HepG2 (cell line): ENCODE measurements around the gene GON7. TPM values are rescaled to one million over a fixed set of nuclear protein-coding genes. Genes with fewer than 3 reads are reported as not detected.

Source experiments
- ATAC-seq: fragments of 200-7000 bp; cut with Tn5 transposase; 3 replicates; pipeline ENCODE4 v1.9.1; 2020; ENCODE audit warnings: mild to moderate bottlenecking, moderate library complexity
- BruUV-seq: library from RNA; stranded (reverse); fragments of 400-500 nt; replicated peaks from 2 replicates; lab custom pipeline; 2021; lab: Mats Ljungman, UMichigan
- CTCF ChIA-PET: fragments of 300-600 bp; formaldehyde crosslinking; extraction: SDS; loops from one replicate; lab custom pipeline; 2021; ENCODE audit warnings: low total read pairs, inconsistent platforms, low intra/inter-chr PET ratio; lab: Yijun Ruan, JAX
- POLR2A ChIA-PET: fragments of 350-600 bp; sonication (Branson Sonifier 250); formaldehyde crosslinking; loops from one replicate; lab custom pipeline; 2020; ENCODE audit warnings: antibody characterized with exemption, inconsistent platforms; lab: Yijun Ruan, JAX
- DNase-seq: peaks from one replicate; pipeline ENCODE4 v3.0.0-alpha.2; 2015; ENCODE audit warnings: low spot score
- FAIRE-seq: peaks from 3 replicates; lab custom pipeline; 2011; peaks lifted over from hg19 to GRCh38; lab: Jason Lieb, UNC
- H2AFZ ChIP-seq: one replicate; pipeline ENCODE4 v1.6.1; 2011; ENCODE audit warnings: low read length, inconsistent platforms
- H3K27ac ChIP-seq: fragments of 300-600 bp; 3 replicates; pipeline ENCODE4 v1.8.0; 2011; ENCODE audit warnings: mixed run types, mild to moderate bottlenecking, mixed read lengths, low read length, inconsistent platforms; ENCODE audit not compliant: insufficient read depth; ENCODE audit errors: extremely low read length
- H3K27me3 ChIP-seq, 2 experiments: fragments of 200-600 bp in 1 of 2; 2 replicates in 1 of 2; 3 replicates in 1 of 2; pipeline versions ENCODE4 v1.6.0 to v1.8.0; 2011; ENCODE audit warnings: low read length in 2 of 2, mild to moderate bottlenecking in 2 of 2, moderate library complexity in 2 of 2, inconsistent platforms in 1 of 2; ENCODE audit not compliant: insufficient read depth in 2 of 2, control insufficient read depth in 1 of 2
- H3K36me3 ChIP-seq, 2 experiments: fragments of 200-600 bp in 1 of 2; replicated peaks in 1 of 2; 2 replicates in 1 of 2; 3 replicates in 1 of 2; pipeline versions ENCODE4 v1.5.1 to v1.8.0; 2011; ENCODE audit warnings: low read length in 2 of 2, inconsistent platforms in 1 of 2; ENCODE audit not compliant: insufficient read depth in 2 of 2, control insufficient read depth in 1 of 2
- H3K4me1 ChIP-seq: 2 replicates; pipeline ENCODE4 v1.5.1; 2012; ENCODE audit warnings: low read length, inconsistent platforms; ENCODE audit not compliant: insufficient read depth
- H3K4me2 ChIP-seq: 2 replicates; pipeline ENCODE4 v1.6.0; 2011; ENCODE audit warnings: low read depth, low read length, inconsistent platforms
- H3K4me3 ChIP-seq, 3 experiments: fragments of 200-600 bp in 1 of 3; sonication (generic), shearing (Covaris generic) in 1 of 3; replicated peaks in 1 of 3; 2 replicates each; pipeline ENCODE4 v1.5.1; 2011 to 2016; ENCODE audit warnings: low read length in 3 of 3, inconsistent platforms in 2 of 3, low read depth in 2 of 3, mild to moderate bottlenecking in 2 of 3, control low read depth in 1 of 3, mixed read lengths in 1 of 3; ENCODE audit not compliant: insufficient read depth in 1 of 3
- H3K79me2 ChIP-seq: one replicate; pipeline ENCODE4 v1.6.1; 2011; ENCODE audit warnings: low read length, inconsistent platforms; ENCODE audit not compliant: insufficient read depth
- H3K9ac ChIP-seq: 2 replicates; pipeline ENCODE4 v1.6.0; 2011; ENCODE audit warnings: mild to moderate bottlenecking, low read depth, low read length, inconsistent platforms; ENCODE audit not compliant: insufficient read depth
- H3K9me3 ChIP-seq: 2 replicates; pipeline ENCODE4 v1.5.1; 2012; ENCODE audit warnings: mild to moderate bottlenecking, low read length
- H4K20me1 ChIP-seq: 2 replicates; pipeline ENCODE4 v1.6.0; 2011; ENCODE audit warnings: inconsistent platforms, mild to moderate bottlenecking, low read length, moderate library complexity; ENCODE audit not compliant: insufficient read depth
- ASH2L ChIP-seq: fragments of 300-600, 200-600 bp; sonication (generic); IDR thresholded peaks from 2 replicates; pipeline ENCODE4 v1.7.0; 2017; ENCODE audit warnings: low read depth, mild to moderate bottlenecking, moderate library complexity, mixed read lengths, low read length; ENCODE audit not compliant: insufficient read length
- CBX1 ChIP-seq: IDR thresholded peaks from one replicate; pipeline ENCODE4 v1.6.1; 2016; ENCODE audit warnings: antibody characterized with exemption, low read depth
- CBX2 ChIP-seq, 2 experiments: fragments of 200-600 bp in 1 of 2; sonication (generic); formaldehyde crosslinking in 1 of 2; IDR thresholded peaks; 2 replicates each; pipeline versions ENCODE4 v1.7.0 to v1.8.1; 2018 to 2022; ENCODE audit warnings: low read depth in 2 of 2, low read length in 1 of 2, mild to moderate bottlenecking in 1 of 2, missing genetic modification reagents in 1 of 2
- HNRNPH1 ChIP-seq: fragments of 200-400 bp; formaldehyde crosslinking; optimal IDR thresholded peaks from 2 replicates; pipeline ENCODE3; 2017; ENCODE audit warnings: mild to moderate bottlenecking, low read depth, low read length
- MEIS2 ChIP-seq: sonication (generic); formaldehyde crosslinking; IDR thresholded peaks from 2 replicates; pipeline ENCODE4 v1.9.0; 2021; ENCODE audit warnings: mild to moderate bottlenecking, missing genetic modification reagents
- RFXANK ChIP-seq: IDR thresholded peaks from 2 replicates; pipeline ENCODE4 v1.6.1; 2016
- ZNF17 ChIP-seq: sonication (generic); formaldehyde crosslinking; IDR thresholded peaks from 2 replicates; pipeline ENCODE4 v1.5.0; 2020; ENCODE audit warnings: mild to moderate bottlenecking, missing genetic modification reagents
- ZNF30 ChIP-seq: sonication (generic); formaldehyde crosslinking; IDR thresholded peaks from 2 replicates; pipeline ENCODE4 v1.5.0; 2020; ENCODE audit warnings: mild to moderate bottlenecking, missing genetic modification reagents
- ZNF329 ChIP-seq: sonication (generic); formaldehyde crosslinking; IDR thresholded peaks from 2 replicates; pipeline ENCODE4 v1.9.0; 2021; ENCODE audit warnings: low read depth, mild to moderate bottlenecking, missing genetic modification reagents
- ZNF432 ChIP-seq: sonication (generic); formaldehyde crosslinking; IDR thresholded peaks from 2 replicates; pipeline ENCODE4 v1.5.0; 2020; ENCODE audit warnings: missing genetic modification reagents, mild to moderate bottlenecking, borderline replicate concordance
- ZNF543 ChIP-seq: sonication (generic); formaldehyde crosslinking; IDR thresholded peaks from 2 replicates; pipeline ENCODE4 v1.4.0; 2020; ENCODE audit warnings: mild to moderate bottlenecking, missing genetic modification reagents
- ZNF670 ChIP-seq: sonication (generic); formaldehyde crosslinking; IDR thresholded peaks from 2 replicates; pipeline ENCODE4 v1.8.0; 2022; ENCODE audit warnings: mild to moderate bottlenecking, missing genetic modification reagents, borderline replicate concordance
- WGBS: methylation state at CpG from one replicate; pipeline ENCODE4 v1.1.6; 2017; ENCODE audit warnings: low lambda C conversion rate; 5-methylcytosine and 5-hydroxymethylcytosine counted together
- in situ Hi-C: cut with HindIII; loops from 2 replicates; pipeline ENCODE4 v1.10.0; 2017; ENCODE audit warnings: low pct_unique_long_range_greater_than_20kb; ENCODE audit not compliant: extremely low pct_ligation_motif_present
- intact Hi-C: fragments of 100-400 bp; cut with micrococcal nuclease; formaldehyde crosslinking; loops from one replicate; pipeline ENCODE4 v1.10.0; 2022; ENCODE audit not compliant: unreplicated experiment
- polyA plus RNA-seq, 8 experiments: library from polyadenylated mRNA; depleted of rRNA in 3 of 8; stranded (reverse) in 7 of 8; unstranded in 1 of 8; fragments of >200 nt; fragmentation: Illumina TruSeq in 4 of 8; extraction: Trizol in 4 of 8; gene quantifications; 2 replicates each; pipeline versions ENCODE4 v1.2.1 to v1.2.3, GENCODE V29; 2011 to 2016; ENCODE audit warnings: low read depth in 4 of 8, missing spikeins in 1 of 8, mixed read lengths in 1 of 8; ENCODE audit not compliant: insufficient read depth in 1 of 8
- total RNA-seq, 5 experiments: library from RNA; depleted of rRNA; stranded (reverse); fragments of >200 nt; fragmentation: Illumina TruSeq; extraction: Trizol; gene quantifications; 2 replicates each; pipeline ENCODE4 v1.2.3, GENCODE V29; 2016; ENCODE audit warnings: low read depth in 1 of 5
- TF ChIP-seq, protein P1 (sequence below): sonication (generic); formaldehyde crosslinking; IDR thresholded peaks from 2 replicates; pipeline ENCODE4 v1.4.0; 2020; ENCODE audit warnings: missing genetic modification reagents, borderline replicate concordance
- TF ChIP-seq, protein P2 (sequence below): sonication (generic); formaldehyde crosslinking; IDR thresholded peaks from 2 replicates; pipeline ENCODE4 v1.5.0; 2020; ENCODE audit warnings: mild to moderate bottlenecking, missing genetic modification reagents
- TF ChIP-seq, protein P3 (sequence below): sonication (generic); formaldehyde crosslinking; IDR thresholded peaks from 2 replicates; pipeline ENCODE4 v1.5.0; 2020; ENCODE audit warnings: mild to moderate bottlenecking, missing genetic modification reagents, borderline replicate concordance

The GON7 gene
- total and polyA plus RNA-seq, 2 of the 13 experiments (the other 11 are each of a cell fraction or from before 2014, with no cell fraction given): 11.9 to 28.0 TPM

DNA sequence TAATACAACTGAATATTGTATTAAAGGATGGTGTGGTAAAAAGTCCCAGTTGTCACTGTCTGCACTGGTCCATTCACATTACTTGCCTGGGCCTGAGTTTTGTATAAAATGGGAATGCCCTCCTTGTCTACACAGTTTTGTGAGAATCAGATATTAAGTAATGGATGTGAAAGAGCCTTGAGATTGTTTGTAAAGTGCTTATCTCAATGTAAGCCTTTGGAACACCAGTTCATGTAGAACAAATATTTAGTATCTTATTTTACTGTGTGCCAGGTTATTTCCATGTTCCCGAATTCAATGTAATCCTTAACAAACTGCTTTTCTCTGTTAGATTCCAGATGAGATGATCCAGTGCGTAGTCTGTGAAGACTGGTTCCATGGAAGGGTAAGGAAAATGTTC, 7.7 kb upstream of the GON7 start:
- no TSS peak for BruUV-seq
- peaks cover 1 to 10% of the 10 kb centered on the region in 2 experiments; a peak in 4 of 5 replicates for H3K36me3 ChIP-seq
- FAIRE-seq (no peak), ATAC-seq (no peak), DNase-seq (no peak)
- 0 out of 2 replicates have a peak, but pooled peaks cover under 1% of the 10 kb centered on the region for H3K4me1 ChIP-seq
- H3K9me3 ChIP-seq: no peaks in the 10 kb centered on the region
- intact Hi-C loops: no loop called here
- H3K27me3 ChIP-seq: no peaks in the 10 kb centered on the region
- H3K27ac ChIP-seq: no peak overlapping the region
- no peak overlapping the region for H3K4me3 ChIP-seq
- ChIA-PET CTCF (no interaction called here), POLR2A (no interaction called here)
- no peak overlapping the region for H3K4me2 ChIP-seq
- in situ Hi-C loops: no loop called here
- 87% methylated on average over 2 of the region's 2 CpGs for WGBS
- TF ChIP-seq ZNF17 (CRISPR knock-in tag): no peak
- no peak for TF ChIP-seq ZNF30 (CRISPR knock-in tag)
- no peak for TF ChIP-seq ZNF432 (CRISPR knock-in tag)
- TF ChIP-seq CBX1: no peak
- TF ChIP-seq RFXANK (CRISPR knock-in tag): no peak
- TF ChIP-seq, protein P1, sequence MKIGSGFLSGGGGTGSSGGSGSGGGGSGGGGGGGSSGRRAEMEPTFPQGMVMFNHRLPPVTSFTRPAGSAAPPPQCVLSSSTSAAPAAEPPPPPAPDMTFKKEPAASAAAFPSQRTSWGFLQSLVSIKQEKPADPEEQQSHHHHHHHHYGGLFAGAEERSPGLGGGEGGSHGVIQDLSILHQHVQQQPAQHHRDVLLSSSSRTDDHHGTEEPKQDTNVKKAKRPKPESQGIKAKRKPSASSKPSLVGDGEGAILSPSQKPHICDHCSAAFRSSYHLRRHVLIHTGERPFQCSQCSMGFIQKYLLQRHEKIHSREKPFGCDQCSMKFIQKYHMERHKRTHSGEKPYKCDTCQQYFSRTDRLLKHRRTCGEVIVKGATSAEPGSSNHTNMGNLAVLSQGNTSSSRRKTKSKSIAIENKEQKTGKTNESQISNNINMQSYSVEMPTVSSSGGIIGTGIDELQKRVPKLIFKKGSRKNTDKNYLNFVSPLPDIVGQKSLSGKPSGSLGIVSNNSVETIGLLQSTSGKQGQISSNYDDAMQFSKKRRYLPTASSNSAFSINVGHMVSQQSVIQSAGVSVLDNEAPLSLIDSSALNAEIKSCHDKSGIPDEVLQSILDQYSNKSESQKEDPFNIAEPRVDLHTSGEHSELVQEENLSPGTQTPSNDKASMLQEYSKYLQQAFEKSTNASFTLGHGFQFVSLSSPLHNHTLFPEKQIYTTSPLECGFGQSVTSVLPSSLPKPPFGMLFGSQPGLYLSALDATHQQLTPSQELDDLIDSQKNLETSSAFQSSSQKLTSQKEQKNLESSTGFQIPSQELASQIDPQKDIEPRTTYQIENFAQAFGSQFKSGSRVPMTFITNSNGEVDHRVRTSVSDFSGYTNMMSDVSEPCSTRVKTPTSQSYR: no peak
- no peak for TF ChIP-seq ZNF329 (CRISPR knock-in tag)
- TF ChIP-seq, protein P2, sequence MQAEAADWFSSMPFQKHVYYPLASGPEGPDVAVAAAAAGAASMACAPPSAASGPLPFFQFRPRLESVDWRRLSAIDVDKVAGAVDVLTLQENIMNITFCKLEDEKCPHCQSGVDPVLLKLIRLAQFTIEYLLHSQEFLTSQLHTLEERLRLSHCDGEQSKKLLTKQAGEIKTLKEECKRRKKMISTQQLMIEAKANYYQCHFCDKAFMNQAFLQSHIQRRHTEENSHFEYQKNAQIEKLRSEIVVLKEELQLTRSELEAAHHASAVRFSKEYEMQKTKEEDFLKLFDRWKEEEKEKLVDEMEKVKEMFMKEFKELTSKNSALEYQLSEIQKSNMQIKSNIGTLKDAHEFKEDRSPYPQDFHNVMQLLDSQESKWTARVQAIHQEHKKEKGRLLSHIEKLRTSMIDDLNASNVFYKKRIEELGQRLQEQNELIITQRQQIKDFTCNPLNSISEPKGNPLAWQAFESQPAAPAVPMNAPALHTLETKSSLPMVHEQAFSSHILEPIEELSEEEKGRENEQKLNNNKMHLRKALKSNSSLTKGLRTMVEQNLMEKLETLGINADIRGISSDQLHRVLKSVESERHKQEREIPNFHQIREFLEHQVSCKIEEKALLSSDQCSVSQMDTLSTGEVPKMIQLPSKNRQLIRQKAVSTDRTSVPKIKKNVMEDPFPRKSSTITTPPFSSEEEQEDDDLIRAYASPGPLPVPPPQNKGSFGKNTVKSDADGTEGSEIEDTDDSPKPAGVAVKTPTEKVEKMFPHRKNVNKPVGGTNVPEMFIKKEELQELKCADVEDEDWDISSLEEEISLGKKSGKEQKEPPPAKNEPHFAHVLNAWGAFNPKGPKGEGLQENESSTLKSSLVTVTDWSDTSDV: no peak
- no peak for TF ChIP-seq ZNF543 (CRISPR knock-in tag)
- TF ChIP-seq MEIS2 (CRISPR knock-in tag): no peak
- TF ChIP-seq ZNF670: no peak
- TF ChIP-seq, protein P3, sequence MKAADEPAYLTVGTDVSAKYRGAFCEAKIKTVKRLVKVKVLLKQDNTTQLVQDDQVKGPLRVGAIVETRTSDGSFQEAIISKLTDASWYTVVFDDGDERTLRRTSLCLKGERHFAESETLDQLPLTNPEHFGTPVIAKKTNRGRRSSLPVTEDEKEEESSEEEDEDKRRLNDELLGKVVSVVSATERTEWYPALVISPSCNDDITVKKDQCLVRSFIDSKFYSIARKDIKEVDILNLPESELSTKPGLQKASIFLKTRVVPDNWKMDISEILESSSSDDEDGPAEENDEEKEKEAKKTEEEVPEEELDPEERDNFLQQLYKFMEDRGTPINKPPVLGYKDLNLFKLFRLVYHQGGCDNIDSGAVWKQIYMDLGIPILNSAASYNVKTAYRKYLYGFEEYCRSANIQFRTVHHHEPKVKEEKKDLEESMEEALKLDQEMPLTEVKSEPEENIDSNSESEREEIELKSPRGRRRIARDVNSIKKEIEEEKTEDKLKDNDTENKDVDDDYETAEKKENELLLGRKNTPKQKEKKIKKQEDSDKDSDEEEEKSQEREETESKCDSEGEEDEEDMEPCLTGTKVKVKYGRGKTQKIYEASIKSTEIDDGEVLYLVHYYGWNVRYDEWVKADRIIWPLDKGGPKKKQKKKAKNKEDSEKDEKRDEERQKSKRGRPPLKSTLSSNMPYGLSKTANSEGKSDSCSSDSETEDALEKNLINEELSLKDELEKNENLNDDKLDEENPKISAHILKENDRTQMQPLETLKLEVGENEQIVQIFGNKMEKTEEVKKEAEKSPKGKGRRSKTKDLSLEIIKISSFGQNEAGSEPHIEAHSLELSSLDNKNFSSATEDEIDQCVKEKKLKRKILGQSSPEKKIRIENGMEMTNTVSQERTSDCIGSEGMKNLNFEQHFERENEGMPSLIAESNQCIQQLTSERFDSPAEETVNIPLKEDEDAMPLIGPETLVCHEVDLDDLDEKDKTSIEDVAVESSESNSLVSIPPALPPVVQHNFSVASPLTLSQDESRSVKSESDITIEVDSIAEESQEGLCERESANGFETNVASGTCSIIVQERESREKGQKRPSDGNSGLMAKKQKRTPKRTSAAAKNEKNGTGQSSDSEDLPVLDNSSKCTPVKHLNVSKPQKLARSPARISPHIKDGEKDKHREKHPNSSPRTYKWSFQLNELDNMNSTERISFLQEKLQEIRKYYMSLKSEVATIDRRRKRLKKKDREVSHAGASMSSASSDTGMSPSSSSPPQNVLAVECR: no peak
- no peak for TF ChIP-seq ASH2L
- TF ChIP-seq CBX2 (IDR thresholded peaks at IDR 0.05; ENCODE audit: low read depth, low read length): no peak
- TF ChIP-seq CBX2 (CRISPR knock-in tag; IDR thresholded peaks at IDR 0.05; ENCODE audit: low read depth): no peak
- no peak for TF ChIP-seq HNRNPH1
- H3K79me2 ChIP-seq: no peaks in the 10 kb centered on the region
- H2AFZ ChIP-seq: no peak overlapping the region
- no peaks in the 10 kb centered on the region for H4K20me1 ChIP-seq
- no peak overlapping the region for H3K9ac ChIP-seq
